ENCODE results near the gene HTR4. TPM values are rescaled to one million over a fixed set of nuclear protein-coding genes. Genes with fewer than 3 reads are reported as not detected.

HTR4 gene
- total RNA-seq, 1 donor from 2014 or later: 0.43 TPM

- intact Hi-C loops (cut with DNase I): no loop called here
- ATAC-seq (no peak), DNase-seq (no peak)
- Histone ChIP-seq H3K4me3 (no peak overlapping the region), H3K27ac (no peak overlapping the region), H3K9me3 (no peaks in the 10 kb centered on the region), H3K36me3 (no peaks in the 10 kb centered on the region), H3K4me1 (peaks cover 12% of the 10 kb centered on the region), H3K27me3 (no peaks in the 10 kb centered on the region)
- TF ChIP-seq, protein P1, sequence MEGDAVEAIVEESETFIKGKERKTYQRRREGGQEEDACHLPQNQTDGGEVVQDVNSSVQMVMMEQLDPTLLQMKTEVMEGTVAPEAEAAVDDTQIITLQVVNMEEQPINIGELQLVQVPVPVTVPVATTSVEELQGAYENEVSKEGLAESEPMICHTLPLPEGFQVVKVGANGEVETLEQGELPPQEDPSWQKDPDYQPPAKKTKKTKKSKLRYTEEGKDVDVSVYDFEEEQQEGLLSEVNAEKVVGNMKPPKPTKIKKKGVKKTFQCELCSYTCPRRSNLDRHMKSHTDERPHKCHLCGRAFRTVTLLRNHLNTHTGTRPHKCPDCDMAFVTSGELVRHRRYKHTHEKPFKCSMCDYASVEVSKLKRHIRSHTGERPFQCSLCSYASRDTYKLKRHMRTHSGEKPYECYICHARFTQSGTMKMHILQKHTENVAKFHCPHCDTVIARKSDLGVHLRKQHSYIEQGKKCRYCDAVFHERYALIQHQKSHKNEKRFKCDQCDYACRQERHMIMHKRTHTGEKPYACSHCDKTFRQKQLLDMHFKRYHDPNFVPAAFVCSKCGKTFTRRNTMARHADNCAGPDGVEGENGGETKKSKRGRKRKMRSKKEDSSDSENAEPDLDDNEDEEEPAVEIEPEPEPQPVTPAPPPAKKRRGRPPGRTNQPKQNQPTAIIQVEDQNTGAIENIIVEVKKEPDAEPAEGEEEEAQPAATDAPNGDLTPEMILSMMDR (IDR thresholded peaks at IDR 0.05): no peak
Measured at GRCh38 chr5:148467958-148468357, 186.4 kb downstream of the HTR4 start.

GRCh38 chr5:148466236-148466580 lies 188.1 kb downstream of the HTR4 start:
- no peak for DNase-seq
- Histone ChIP-seq H3K4me3 (no peak overlapping the region), H3K27me3 (no peaks in the 10 kb centered on the region), H3K27ac (no peak overlapping the region), H3K4me1 (peaks cover 12% of the 10 kb centered on the region), H3K36me3 (no peaks in the 10 kb centered on the region), H3K9me3 (no peaks in the 10 kb centered on the region)
- intact Hi-C loops (cut with DNase I): no loop called here
- TF ChIP-seq, protein P1 (IDR thresholded peaks at IDR 0.05): no peak
- no peak for ATAC-seq

GRCh38 chr5:148465381-148466235 lies 188.7 kb downstream of the HTR4 start:
- H3K27ac ChIP-seq: no peak overlapping the region
- ATAC-seq (peak; percentile 82), DNase-seq (no peak)
- H3K36me3 ChIP-seq: no peaks in the 10 kb centered on the region
- H3K27me3 ChIP-seq: no peaks in the 10 kb centered on the region
- no peaks in the 10 kb centered on the region for H3K9me3 ChIP-seq
- TF ChIP-seq, protein P1 (IDR thresholded peaks at IDR 0.05): no peak
- no peak overlapping the region for H3K4me3 ChIP-seq
- H3K4me1 ChIP-seq: peaks cover 12% of the 10 kb centered on the region
- intact Hi-C loops (cut with DNase I): no loop called here

DNA sequence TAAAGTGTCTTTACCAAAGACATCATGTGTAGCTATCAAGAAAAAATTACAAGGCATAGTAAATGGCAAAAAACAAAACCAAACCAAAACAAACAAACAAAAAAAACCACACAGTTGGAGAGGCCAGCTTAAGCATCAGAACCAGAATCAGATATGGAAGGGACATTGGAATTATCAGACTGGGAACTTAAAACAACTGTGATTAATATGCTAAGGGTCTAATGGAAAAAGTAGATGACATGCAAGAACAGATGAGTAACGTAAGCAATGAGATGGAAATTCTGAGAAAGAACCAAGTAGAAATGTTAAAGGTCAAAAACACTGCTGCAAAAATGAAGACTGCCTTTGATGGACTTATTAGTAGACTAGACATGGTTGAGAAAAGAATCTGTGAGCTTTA lies 194.7 kb downstream of the HTR4 start:
- Histone ChIP-seq H3K27ac (no peak overlapping the region), H3K9me3 (no peaks in the 10 kb centered on the region), H3K36me3 (no peaks in the 10 kb centered on the region), H3K4me3 (no peak overlapping the region), H3K4me1 (no peaks in the 10 kb centered on the region), H3K27me3 (no peaks in the 10 kb centered on the region)
- TF ChIP-seq, protein P1 (IDR thresholded peaks at IDR 0.05): no peak
- ATAC-seq: no peak
- no peak for DNase-seq
- intact Hi-C loops (cut with DNase I): no loop called here

DNA sequence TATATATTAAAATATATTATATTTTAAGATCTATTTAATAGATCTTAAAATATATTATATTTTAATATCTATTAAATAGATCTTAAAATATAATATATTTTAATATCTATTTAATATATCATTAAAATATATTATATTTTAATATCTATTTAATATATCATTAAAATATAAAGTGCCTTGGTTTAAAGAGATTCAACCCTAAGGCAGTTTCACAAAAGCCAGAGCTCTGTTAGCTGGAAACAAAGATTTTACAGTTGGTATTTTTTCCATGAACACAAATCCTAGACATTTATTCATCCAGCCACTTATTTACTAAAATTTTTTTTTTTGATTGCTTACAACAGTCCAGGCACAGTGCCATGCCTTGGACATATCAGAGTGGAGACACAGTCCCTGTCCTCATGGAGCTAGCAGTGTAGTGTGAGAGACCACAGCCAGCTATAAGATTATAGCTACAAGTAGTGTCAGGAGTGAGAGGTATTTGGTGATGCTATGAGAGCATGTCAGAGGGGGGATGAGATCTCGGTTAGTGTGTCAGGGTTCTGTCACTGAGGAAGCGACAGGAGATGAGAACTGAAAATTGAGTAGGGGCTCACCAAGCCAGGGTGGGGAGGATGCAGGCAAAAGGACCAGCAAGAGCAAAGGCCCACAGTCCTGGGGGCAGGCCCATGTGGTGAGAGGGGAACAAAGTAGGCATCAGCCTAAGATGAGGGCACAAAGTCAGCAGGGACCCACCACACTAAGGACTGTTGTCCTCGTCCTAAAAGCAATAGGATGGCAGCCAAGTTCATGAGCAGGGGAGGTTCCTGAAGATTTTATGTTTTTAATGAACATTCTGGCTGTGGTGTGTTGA lies 196.1 kb downstream of the HTR4 start:
- Histone ChIP-seq H3K9me3 (no peaks in the 10 kb centered on the region), H3K36me3 (no peaks in the 10 kb centered on the region), H3K27ac (no peak overlapping the region), H3K27me3 (no peaks in the 10 kb centered on the region), H3K4me3 (no peak overlapping the region), H3K4me1 (no peaks in the 10 kb centered on the region)
- DNase-seq: no peak
- intact Hi-C loops (cut with DNase I): no loop called here
- TF ChIP-seq, protein P1 (IDR thresholded peaks at IDR 0.05): no peak
- ATAC-seq: no peak

Measured in upper lobe of right lung (tissue), 1 donor.